HepG2 (cell line): ENCODE results near the gene CAMK1G. TPM values are rescaled to one million over a fixed set of nuclear protein-coding genes. Genes with fewer than 3 reads are reported as not detected.

ENCODE experiments used
- CENPX ChIP-seq: sonication (generic); formaldehyde crosslinking; IDR thresholded peaks from 2 replicates; pipeline ENCODE4 v1.9.0; 2021; ENCODE audit warnings: mild to moderate bottlenecking, missing genetic modification reagents, moderate library complexity
- KDM5A ChIP-seq: fragments of 200-600 bp; sonication (generic); IDR thresholded peaks from 2 replicates; pipeline ENCODE4 v1.7.0; 2018; ENCODE audit warnings: antibody characterized with exemption, mild to moderate bottlenecking, low read length, borderline replicate concordance
- PTBP1 ChIP-seq: fragments of 200-400 bp; formaldehyde crosslinking; IDR thresholded peaks from 2 replicates; pipeline ENCODE4 v1.6.1; 2018; ENCODE audit warnings: low read length, low read depth; ENCODE audit not compliant: poor library complexity, severe bottlenecking
- REST ChIP-seq, 2 experiments: IDR thresholded peaks; 2 replicates each; pipeline ENCODE4 v1.6.1; 2011 to 2012; ENCODE audit warnings: low read length in 2 of 2, borderline replicate concordance in 1 of 2, low read depth in 1 of 2, mild to moderate bottlenecking in 1 of 2, moderate library complexity in 1 of 2
- RFXANK ChIP-seq: IDR thresholded peaks from 2 replicates; pipeline ENCODE4 v1.6.1; 2016
- ZHX2 ChIP-seq, 2 experiments: sonication (generic) in 1 of 2; formaldehyde crosslinking in 1 of 2; IDR thresholded peaks; 2 replicates each; pipeline versions ENCODE4 v1.6.1 to v1.9.0; 2014 to 2022; ENCODE audit warnings: antibody characterized with exemption in 1 of 2, borderline replicate concordance in 1 of 2, inconsistent platforms in 1 of 2, low read depth in 1 of 2, missing genetic modification reagents in 1 of 2
- ZNF556 ChIP-seq: sonication (generic); formaldehyde crosslinking; IDR thresholded peaks from 2 replicates; pipeline ENCODE4 v1.4.0; 2020; ENCODE audit warnings: mild to moderate bottlenecking, missing genetic modification reagents, borderline replicate concordance
- polyA plus RNA-seq, 8 experiments: library from polyadenylated mRNA; depleted of rRNA in 3 of 8; stranded (reverse) in 7 of 8; unstranded in 1 of 8; fragments of >200 nt; fragmentation: Illumina TruSeq in 4 of 8; extraction: Trizol in 4 of 8; gene quantifications; 2 replicates each; pipeline versions ENCODE4 v1.2.1 to v1.2.3, GENCODE V29; 2011 to 2016; ENCODE audit warnings: low read depth in 4 of 8, missing spikeins in 1 of 8, mixed read lengths in 1 of 8; ENCODE audit not compliant: insufficient read depth in 1 of 8
- total RNA-seq, 5 experiments: library from RNA; depleted of rRNA; stranded (reverse); fragments of >200 nt; fragmentation: Illumina TruSeq; extraction: Trizol; gene quantifications; 2 replicates each; pipeline ENCODE4 v1.2.3, GENCODE V29; 2016; ENCODE audit warnings: low read depth in 1 of 5

The CAMK1G gene
- total and polyA plus RNA-seq, 2 of the 13 experiments (the other 11 are each of a cell fraction or from before 2014, with no cell fraction given), result not detected

- TF ChIP-seq REST (IDR thresholded peaks at IDR 0.05; ENCODE audit: borderline replicate concordance in 1 of 2, low read depth in 1 of 2, low read length in 2 of 2) (0 out of 4 replicates have a peak, but pooled peaks of 1 of the 2 experiments have one; percentile 32), ZHX2 (IDR thresholded peaks at IDR 0.05; ENCODE audit: low read depth) (no peak), ZHX2 (CRISPR knock-in tag; IDR thresholded peaks at IDR 0.05; ENCODE audit: borderline replicate concordance) (no peak), RFXANK (no peak), PTBP1 (no peak), CENPX (no peak), KDM5A (no peak), ZNF556 (CRISPR knock-in tag) (no peak)
Measured at GRCh38 chr1:209652873-209653401, 69.4 kb downstream of the CAMK1G start (continued).
